Osteocyte (in vitro differentiated cells): Measurements from ENCODE around the gene TMIGD1. TPM values are rescaled to one million over a fixed set of nuclear protein-coding genes. Genes with fewer than 3 reads are reported as not detected.

Experiments used
- DNase-seq: peaks from one replicate; pipeline ENCODE4 v3.0.0; 2021; ENCODE audit warnings: mixed read lengths; ENCODE audit not compliant: unreplicated experiment; ENCODE audit errors: extremely low spot score
- H3K27ac Mint-ChIP-seq: one replicate; pipeline ENCODE4 v1.8.0; 2021; ENCODE audit warnings: mild to moderate bottlenecking, mixed read lengths; ENCODE audit not compliant: unreplicated experiment
- H3K27me3 Mint-ChIP-seq: one replicate; pipeline ENCODE4 v1.8.0; 2021; ENCODE audit warnings: mixed read lengths; ENCODE audit not compliant: unreplicated experiment
- H3K36me3 Mint-ChIP-seq: one replicate; pipeline ENCODE4 v1.8.0; 2021; ENCODE audit warnings: mixed read lengths; ENCODE audit not compliant: unreplicated experiment
- H3K4me1 Mint-ChIP-seq: one replicate; pipeline ENCODE4 v1.8.0; 2021; ENCODE audit warnings: mixed read lengths; ENCODE audit not compliant: unreplicated experiment
- H3K4me3 Mint-ChIP-seq: one replicate; pipeline ENCODE4 v1.8.0; 2021; ENCODE audit warnings: mild to moderate bottlenecking, moderate library complexity, mixed read lengths; ENCODE audit not compliant: unreplicated experiment
- H3K9me3 Mint-ChIP-seq: one replicate; pipeline ENCODE4 v1.8.0; 2021; ENCODE audit warnings: mixed read lengths; ENCODE audit not compliant: unreplicated experiment
- CTCF ChIP-seq: fragments of 200-600 bp; sonication (generic); IDR thresholded peaks from 2 replicates; pipeline ENCODE4 v1.5.0; 2021; ENCODE audit warnings: antibody characterized with exemption, mild to moderate bottlenecking, moderate library complexity
- total RNA-seq: library from RNA; stranded (reverse); gene quantifications from 2 replicates; pipeline ENCODE4 v1.2.1, GENCODE V29; 2021

The TMIGD1 gene
- total RNA-seq, 1 donor from 2014 or later: not detected

- H3K36me3 Mint-ChIP-seq: no peaks in the 10 kb centered on the region
- H3K4me1 Mint-ChIP-seq: peaks cover 32% of the 10 kb centered on the region
- no peak overlapping the region for H3K4me3 Mint-ChIP-seq
- no peak overlapping the region for H3K27ac Mint-ChIP-seq
- H3K9me3 Mint-ChIP-seq: no peaks in the 10 kb centered on the region
- no peaks in the 10 kb centered on the region for H3K27me3 Mint-ChIP-seq
- no peak for TF ChIP-seq CTCF
- peak; percentile 57 for DNase-seq
Observed at GRCh38 chr17:30337393-30337999, 3.6 kb upstream of the TMIGD1 start.

DNA sequence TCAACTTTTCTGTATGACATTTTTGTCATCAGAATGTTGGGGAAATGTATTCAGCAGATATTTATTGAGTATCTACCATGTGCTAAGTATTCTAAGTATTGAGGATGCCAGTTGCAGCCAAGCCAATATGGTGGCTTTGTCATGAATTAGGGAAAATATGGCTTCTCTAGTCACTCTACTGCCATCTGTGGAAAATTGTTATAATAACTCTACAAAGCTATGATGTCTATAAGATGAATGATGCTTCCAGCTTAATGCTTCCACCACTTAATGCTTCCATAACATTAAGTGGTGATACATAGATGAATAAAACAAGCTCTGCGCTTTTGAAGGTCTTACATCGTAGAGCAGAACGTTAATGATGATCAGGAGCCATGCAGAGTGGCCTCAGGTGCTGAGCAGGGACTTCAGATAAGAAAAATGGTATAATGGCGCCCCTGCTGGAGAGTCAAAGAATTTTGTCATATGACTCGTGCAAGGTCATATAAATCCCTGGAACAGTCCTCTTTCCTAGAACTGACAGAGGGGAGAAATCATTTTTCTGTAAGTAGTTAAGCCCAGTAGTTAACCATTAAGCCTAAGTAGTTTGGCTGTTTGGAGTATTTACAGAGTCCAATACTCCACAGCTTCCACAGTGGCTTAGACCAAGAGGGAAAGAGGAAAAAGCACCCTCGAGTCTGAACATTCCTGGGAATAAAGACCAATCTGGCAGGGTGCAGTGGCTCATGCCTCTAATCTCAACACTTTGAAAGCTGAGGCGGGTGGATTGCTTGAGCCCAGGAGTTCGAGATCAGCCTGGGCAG, 2.7 kb upstream of the TMIGD1 start:
- H3K4me3 Mint-ChIP-seq: no peak overlapping the region
- peaks cover 37% of the 10 kb centered on the region for H3K4me1 Mint-ChIP-seq
- H3K36me3 Mint-ChIP-seq: no peaks in the 10 kb centered on the region
- DNase-seq: peak; percentile 36
- peak; percentile 62 for TF ChIP-seq CTCF
- no peaks in the 10 kb centered on the region for H3K9me3 Mint-ChIP-seq
- no peak overlapping the region for H3K27ac Mint-ChIP-seq
- peaks cover 2% of the 10 kb centered on the region for H3K27me3 Mint-ChIP-seq

GRCh38 chr17:30334421-30334820, 564 bp upstream of the TMIGD1 start:
- Mint-ChIP-seq H3K36me3 (no peaks in the 10 kb centered on the region), H3K4me1 (peaks cover 18% of the 10 kb centered on the region), H3K27ac (no peak overlapping the region), H3K27me3 (peaks cover 14% of the 10 kb centered on the region), H3K4me3 (no peak overlapping the region), H3K9me3 (no peaks in the 10 kb centered on the region)
- DNase-seq: peak; percentile 10
- TF ChIP-seq CTCF: no peak

- Mint-ChIP-seq H3K27me3 (peaks cover 22% of the 10 kb centered on the region), H3K4me3 (no peak overlapping the region)
Observed at GRCh38 chr17:30332057-30332542, 1.8 kb downstream of the TMIGD1 start.

More at GRCh38 chr17:30332057-30332542, 1.8 kb downstream of the TMIGD1 start:
- Mint-ChIP-seq H3K27ac (peak overlapping the region; percentile 6), H3K36me3 (no peaks in the 10 kb centered on the region), H3K9me3 (no peaks in the 10 kb centered on the region), H3K4me1 (peaks cover 16% of the 10 kb centered on the region)
- no peak for TF ChIP-seq CTCF
- peak; percentile 13 for DNase-seq
